Cardiac fibroblast (primary cell): ENCODE measurements around the gene ABLIM2.
A peak's percentile ranks its signal among the peaks of the same experiment; 100 is the strongest.

Source experiments
- DNase-seq, 2 donors: peaks; one replicate each; pipeline versions ENCODE4 v3.0.0 to v3.0.0-alpha.2; 2010; ENCODE audit warnings: low read depth in 2 of 2
- H3K4me3 ChIP-seq, 2 donors: replicated peaks in 1 of 2; 1 replicate in 1 of 2; 2 replicates in 1 of 2; pipeline ENCODE4 v1.5.1; 2011; ENCODE audit warnings: low read depth in 2 of 2, low read length in 2 of 2, mild to moderate bottlenecking in 2 of 2, moderate library complexity in 1 of 2
- TF ChIP-seq, protein P1 (sequence below): IDR thresholded peaks from one replicate; pipeline ENCODE4 v1.5.1; 2011; ENCODE audit warnings: low read depth, mild to moderate bottlenecking, low read length, inconsistent platforms

The ABLIM2 gene

DNA sequence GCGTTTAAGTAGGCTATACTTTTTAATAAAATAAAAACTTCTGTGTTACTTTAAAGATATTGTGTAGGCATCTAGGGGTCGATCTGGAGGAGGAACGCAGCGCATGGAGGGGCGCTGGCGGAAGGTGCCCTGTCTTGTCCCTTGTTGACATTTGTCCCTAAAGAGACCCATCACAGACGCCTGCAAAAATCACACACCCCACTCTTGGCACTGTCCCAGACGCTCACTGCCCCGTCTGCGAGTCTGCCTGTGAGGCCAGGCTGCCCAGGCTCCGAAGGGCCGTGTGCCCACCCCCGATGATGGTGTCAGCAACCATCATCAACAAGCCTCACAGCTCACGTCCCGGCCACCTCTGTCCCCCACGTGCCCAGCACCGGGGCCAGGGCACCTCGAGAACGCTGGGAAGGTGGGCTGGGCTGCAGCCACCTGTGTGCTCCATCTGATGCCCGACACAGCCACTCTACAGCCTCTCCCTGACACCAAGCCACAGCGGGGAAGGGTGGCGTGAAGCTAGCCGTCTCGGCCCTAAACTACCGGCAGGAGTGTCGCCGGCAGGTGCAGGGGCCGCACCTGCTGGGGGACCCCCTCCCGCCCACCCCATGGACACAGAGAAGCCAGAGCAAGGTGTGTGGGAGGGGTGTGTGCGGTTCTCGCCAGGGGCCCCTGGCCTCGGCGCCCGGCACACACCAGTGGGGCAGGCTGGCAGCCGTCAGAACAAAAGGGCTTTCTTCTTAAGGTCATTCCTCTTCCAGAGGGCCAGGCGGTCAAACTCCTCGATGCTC lies 192.1 kb downstream of the ABLIM2 start:
- no peak for DNase-seq
- H3K4me3 ChIP-seq: no peak overlapping the region
- TF ChIP-seq, protein P1, sequence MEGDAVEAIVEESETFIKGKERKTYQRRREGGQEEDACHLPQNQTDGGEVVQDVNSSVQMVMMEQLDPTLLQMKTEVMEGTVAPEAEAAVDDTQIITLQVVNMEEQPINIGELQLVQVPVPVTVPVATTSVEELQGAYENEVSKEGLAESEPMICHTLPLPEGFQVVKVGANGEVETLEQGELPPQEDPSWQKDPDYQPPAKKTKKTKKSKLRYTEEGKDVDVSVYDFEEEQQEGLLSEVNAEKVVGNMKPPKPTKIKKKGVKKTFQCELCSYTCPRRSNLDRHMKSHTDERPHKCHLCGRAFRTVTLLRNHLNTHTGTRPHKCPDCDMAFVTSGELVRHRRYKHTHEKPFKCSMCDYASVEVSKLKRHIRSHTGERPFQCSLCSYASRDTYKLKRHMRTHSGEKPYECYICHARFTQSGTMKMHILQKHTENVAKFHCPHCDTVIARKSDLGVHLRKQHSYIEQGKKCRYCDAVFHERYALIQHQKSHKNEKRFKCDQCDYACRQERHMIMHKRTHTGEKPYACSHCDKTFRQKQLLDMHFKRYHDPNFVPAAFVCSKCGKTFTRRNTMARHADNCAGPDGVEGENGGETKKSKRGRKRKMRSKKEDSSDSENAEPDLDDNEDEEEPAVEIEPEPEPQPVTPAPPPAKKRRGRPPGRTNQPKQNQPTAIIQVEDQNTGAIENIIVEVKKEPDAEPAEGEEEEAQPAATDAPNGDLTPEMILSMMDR: no peak

DNA sequence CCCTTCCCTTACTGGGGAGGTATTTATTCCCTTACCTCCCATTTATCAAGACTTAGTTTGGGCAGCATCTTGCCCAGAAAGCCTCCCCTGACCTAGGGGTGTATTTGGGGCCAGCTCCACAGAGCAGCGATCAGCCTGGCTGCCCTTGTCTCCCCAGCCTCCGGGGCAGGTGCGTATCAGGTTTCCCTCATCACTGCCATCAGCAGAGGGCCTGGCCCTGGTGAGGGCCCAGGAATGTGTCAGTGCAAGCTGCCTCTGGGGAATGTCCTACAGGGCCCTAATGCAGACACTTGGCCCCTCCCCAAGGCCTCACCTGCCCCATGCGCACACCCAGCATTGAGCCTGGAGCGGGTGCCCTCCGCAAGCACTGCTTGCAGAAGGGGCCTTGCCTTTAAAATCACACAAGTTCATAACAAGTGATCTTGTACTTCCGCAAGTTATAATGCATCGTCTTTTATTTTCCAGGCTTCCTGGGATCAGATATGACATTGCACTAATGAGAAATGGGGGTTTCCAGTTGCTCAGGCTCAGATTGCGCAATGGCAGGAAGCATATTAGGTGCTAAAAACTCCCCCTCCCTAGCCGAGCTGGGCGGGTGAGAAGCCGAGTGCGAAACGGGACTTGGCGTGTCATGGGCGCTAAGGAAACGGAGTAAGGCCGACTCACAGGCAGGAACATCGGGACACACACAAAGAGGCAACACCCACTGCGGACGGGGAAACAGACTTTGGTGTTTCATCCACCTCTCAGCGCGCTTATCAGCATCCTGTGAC lies 193.5 kb downstream of the ABLIM2 start:
- TF ChIP-seq, protein P1: no peak
- peak; percentile 81 to 91 for DNase-seq
- no peak overlapping the region for H3K4me3 ChIP-seq

DNA sequence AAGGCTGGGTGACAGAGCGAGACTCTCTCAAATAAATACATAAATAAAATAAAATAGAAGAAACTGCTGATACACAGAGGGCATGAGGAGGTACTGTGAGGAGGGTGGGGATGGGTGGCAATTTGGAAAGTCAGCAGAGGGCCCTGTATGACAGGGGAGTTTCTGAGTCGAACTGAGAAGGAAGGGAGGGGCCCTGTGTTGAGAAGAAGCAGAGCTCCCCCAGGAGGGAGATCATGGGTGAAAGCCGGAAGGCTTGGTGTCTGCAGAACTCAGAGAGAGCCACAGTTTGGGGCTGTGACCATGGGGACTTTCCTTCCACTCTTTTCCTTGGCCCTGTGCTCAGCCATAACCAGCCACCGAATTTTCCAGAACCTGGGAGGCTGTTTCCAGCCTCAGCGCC lies 194.2 kb downstream of the ABLIM2 start:
- TF ChIP-seq, protein P1: no peak
- no peak for DNase-seq
- H3K4me3 ChIP-seq: no peak overlapping the region

DNA sequence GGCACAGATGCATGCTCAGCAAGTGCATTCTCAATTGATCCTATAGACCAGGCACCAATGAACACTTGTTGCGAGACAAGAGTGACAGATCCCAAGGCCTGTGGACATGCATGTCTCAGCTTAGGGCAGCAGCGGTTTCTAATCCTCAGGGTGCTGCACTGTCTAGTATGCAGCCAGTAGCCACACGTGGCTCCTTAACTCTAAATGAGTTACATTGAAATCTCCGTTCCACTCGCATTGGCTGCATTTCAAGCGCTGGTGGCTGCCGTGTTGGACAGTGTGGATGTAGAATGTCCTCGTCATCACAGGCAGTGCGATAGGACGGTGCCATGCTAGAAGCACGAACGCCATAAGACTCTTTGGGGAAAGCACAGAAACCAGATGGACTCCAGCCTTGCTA lies 194.9 kb downstream of the ABLIM2 start:
- H3K4me3 ChIP-seq: no peak overlapping the region
- DNase-seq: no peak
- TF ChIP-seq, protein P1: no peak

DNA sequence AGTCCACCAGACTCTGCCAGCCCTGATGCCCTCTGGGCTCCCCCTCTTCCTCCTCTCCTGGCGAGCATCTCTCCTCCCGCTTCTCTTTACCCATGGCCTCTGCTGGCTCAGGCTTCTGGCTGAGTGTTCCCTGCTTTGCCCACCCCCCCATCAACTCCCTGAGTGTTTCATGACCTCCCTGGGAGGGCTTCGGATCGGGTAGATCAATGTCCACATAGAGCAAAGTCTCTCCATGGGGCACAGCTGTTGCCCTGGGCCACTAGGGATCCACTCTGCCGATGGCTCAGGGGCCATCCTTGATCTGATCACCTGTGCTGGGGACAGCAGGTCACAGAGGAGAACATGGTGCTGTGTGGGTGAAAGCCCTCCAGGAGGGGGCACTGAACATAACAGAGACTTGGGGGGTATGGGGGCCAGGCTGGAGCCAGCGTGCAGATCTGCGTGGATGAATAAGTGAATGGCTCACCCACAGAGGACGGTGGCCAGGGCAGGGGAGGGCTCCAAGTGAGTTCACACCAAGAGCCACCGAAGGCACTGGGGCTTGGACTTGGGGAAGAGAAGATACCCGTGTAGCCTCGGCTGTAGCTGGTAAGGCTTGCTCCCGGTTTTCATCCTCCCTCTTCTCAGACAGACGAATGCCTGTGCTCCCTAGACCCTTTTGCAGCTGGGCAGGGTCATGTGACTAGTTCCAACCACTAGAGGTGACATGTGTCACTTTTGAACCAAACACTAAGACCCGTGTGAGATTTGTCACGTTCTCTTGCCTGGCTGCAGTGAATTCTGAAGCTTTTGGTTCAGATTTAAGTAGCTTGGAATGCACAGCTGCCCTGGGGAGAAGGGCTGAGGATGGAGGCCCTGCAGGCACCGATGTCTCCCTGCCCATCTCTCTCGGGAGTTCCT lies 195.8 kb downstream of the ABLIM2 start:
- H3K4me3 ChIP-seq: no peak overlapping the region
- no peak for DNase-seq
- TF ChIP-seq, protein P1: no peak
